GM12878 (cell line): ENCODE results near the gene JADE2.

Experiments used
- EED ChIP-seq: sonication (generic); IDR thresholded peaks from 2 replicates; pipeline ENCODE4 v1.6.1; 2016; ENCODE audit warnings: antibody characterized with exemption, low read depth
- POLR2A ChIP-seq: IDR thresholded peaks from 2 replicates; pipeline ENCODE4 v1.6.1; 2011; ENCODE audit warnings: low read depth, mild to moderate bottlenecking, low read length
- TF ChIP-seq, protein P1 (sequence below), 3 experiments: IDR thresholded peaks in 2 of 3; conservative IDR thresholded peaks in 1 of 3; 2 replicates each; pipeline ENCODE4 v1.5.1; 2011; ENCODE audit warnings: low read depth in 3 of 3, low read length in 3 of 3, mild to moderate bottlenecking in 3 of 3, control low read depth in 2 of 3, moderate library complexity in 2 of 3, inconsistent platforms in 1 of 3, mixed read lengths in 1 of 3; ENCODE audit not compliant: control insufficient read depth in 2 of 3, insufficient read depth in 1 of 3; ENCODE audit errors: extremely low read depth in 1 of 3

DNA sequence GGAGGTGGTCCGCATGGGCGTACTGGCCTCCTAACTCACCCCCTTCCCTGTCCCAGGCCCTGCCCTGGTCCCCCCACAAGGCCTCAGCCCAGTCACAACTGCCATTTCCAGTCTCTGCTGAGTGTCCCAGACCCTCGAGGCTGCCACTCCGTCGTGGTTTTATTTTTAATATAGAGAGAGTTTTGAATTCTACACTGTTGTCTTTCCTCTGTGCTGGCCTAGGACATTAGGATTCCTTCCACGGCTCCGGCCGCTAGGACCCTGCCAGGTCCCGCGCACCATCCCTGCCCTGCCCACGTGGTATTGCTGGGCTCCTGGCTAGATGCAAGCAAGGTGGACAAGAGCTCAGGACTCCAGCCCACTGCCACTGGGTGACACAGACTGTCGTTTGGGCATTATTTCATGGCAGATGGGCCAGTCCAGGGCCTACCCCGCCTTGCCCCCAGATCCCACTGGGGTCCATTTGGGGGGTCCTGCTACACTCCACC, 53.9 kb downstream of the JADE2 start:
- no peak for TF ChIP-seq POLR2A
- no peak for TF ChIP-seq EED
- TF ChIP-seq, protein P1, sequence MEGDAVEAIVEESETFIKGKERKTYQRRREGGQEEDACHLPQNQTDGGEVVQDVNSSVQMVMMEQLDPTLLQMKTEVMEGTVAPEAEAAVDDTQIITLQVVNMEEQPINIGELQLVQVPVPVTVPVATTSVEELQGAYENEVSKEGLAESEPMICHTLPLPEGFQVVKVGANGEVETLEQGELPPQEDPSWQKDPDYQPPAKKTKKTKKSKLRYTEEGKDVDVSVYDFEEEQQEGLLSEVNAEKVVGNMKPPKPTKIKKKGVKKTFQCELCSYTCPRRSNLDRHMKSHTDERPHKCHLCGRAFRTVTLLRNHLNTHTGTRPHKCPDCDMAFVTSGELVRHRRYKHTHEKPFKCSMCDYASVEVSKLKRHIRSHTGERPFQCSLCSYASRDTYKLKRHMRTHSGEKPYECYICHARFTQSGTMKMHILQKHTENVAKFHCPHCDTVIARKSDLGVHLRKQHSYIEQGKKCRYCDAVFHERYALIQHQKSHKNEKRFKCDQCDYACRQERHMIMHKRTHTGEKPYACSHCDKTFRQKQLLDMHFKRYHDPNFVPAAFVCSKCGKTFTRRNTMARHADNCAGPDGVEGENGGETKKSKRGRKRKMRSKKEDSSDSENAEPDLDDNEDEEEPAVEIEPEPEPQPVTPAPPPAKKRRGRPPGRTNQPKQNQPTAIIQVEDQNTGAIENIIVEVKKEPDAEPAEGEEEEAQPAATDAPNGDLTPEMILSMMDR (IDR thresholded peaks at IDR 0.05 in 2 of 3, conservative IDR thresholded peaks at IDR 0.05 in 1 of 3; ENCODE audit: control insufficient read depth in 2 of 3, extremely low read depth in 1 of 3, insufficient read depth in 1 of 3, low read depth in 3 of 3, low read length in 3 of 3) = no peak
